Loucy (cell line): ENCODE measurements around the gene ACAT2.

Experiments used
- EZH2phosphoT487 ChIP-seq: fragments of 200-600 bp; IDR thresholded peaks from 2 replicates; pipeline ENCODE4 v1.6.1; 2018; ENCODE audit warnings: antibody characterized with exemption, mild to moderate bottlenecking, moderate library complexity, borderline replicate concordance
- TF ChIP-seq, protein P1 (sequence below): fragments of 200-600 bp; sonication (generic); conservative IDR thresholded peaks from 2 replicates; pipeline ENCODE4 v1.5.1; 2014; ENCODE audit warnings: mild to moderate bottlenecking, antibody characterized with exemption, low read length

DNA sequence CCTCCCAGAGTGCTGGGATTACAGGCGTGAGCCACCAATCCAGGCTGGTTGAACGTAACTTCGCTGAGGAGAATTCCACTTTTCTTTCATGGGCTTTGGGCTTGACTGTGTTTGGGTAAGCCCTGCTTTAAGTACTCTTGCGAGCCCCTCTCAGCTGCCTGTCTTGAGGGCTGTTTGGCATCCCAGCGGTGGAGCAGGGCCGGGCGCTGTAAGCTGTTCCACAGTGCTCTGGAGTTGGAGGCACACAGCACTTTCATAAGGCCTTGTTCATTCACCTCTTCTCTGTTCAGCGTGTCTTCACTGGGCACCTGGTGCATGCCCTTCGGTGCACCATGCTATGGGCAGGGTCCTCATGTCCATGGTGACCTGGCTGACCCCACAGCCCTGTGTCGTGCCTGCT is 59.9 kb downstream of the ACAT2 start:
- TF ChIP-seq, protein P1, sequence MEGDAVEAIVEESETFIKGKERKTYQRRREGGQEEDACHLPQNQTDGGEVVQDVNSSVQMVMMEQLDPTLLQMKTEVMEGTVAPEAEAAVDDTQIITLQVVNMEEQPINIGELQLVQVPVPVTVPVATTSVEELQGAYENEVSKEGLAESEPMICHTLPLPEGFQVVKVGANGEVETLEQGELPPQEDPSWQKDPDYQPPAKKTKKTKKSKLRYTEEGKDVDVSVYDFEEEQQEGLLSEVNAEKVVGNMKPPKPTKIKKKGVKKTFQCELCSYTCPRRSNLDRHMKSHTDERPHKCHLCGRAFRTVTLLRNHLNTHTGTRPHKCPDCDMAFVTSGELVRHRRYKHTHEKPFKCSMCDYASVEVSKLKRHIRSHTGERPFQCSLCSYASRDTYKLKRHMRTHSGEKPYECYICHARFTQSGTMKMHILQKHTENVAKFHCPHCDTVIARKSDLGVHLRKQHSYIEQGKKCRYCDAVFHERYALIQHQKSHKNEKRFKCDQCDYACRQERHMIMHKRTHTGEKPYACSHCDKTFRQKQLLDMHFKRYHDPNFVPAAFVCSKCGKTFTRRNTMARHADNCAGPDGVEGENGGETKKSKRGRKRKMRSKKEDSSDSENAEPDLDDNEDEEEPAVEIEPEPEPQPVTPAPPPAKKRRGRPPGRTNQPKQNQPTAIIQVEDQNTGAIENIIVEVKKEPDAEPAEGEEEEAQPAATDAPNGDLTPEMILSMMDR, result no peak
- no peak for TF ChIP-seq EZH2phosphoT487
